HepG2 (cell line): ENCODE results near the gene CMTM3. TPM values are rescaled to one million over a fixed set of nuclear protein-coding genes. Genes with fewer than 3 reads are reported as not detected.
A peak's percentile ranks its signal among the peaks of the same experiment; 100 is the strongest.

ENCODE experiments used
- BCL6 ChIP-seq: IDR thresholded peaks from 2 replicates; pipeline ENCODE4 v1.6.1; 2016; ENCODE audit warnings: missing genetic modification reagents, missing compliant biosample characterization
- EHMT2 ChIP-seq: fragments of 200-600 bp; sonication (generic); IDR thresholded peaks from 2 replicates; pipeline ENCODE4 v1.7.0; 2017; ENCODE audit warnings: antibody characterized with exemption, low read depth, low read length, borderline replicate concordance
- FOXM1 ChIP-seq: sonication (generic); formaldehyde crosslinking; IDR thresholded peaks from 2 replicates; pipeline ENCODE4 v1.5.0; 2020; ENCODE audit warnings: missing genetic modification reagents
- HMG20A ChIP-seq: IDR thresholded peaks from 2 replicates; pipeline ENCODE4 v1.6.1; 2016; ENCODE audit warnings: borderline replicate concordance
- NR0B2 ChIP-seq: sonication (generic); formaldehyde crosslinking; IDR thresholded peaks from 2 replicates; pipeline ENCODE4 v1.4.0; 2020; ENCODE audit warnings: mild to moderate bottlenecking, missing genetic modification reagents
- PAX8 ChIP-seq: sonication (generic); formaldehyde crosslinking; IDR thresholded peaks from 2 replicates; pipeline ENCODE4 v1.8.0; 2022; ENCODE audit warnings: mild to moderate bottlenecking, missing genetic modification reagents, borderline replicate concordance
- PBX2 ChIP-seq: IDR thresholded peaks from 2 replicates; pipeline ENCODE4 v1.6.1; 2016; ENCODE audit warnings: control low read depth
- PHF8 ChIP-seq: sonication (generic); formaldehyde crosslinking; IDR thresholded peaks from 2 replicates; pipeline ENCODE4 v1.5.0; 2020; ENCODE audit warnings: missing genetic modification reagents
- SKI ChIP-seq: fragments of 450-650 bp; IDR thresholded peaks from one replicate; pipeline ENCODE4 v1.6.1; 2018; ENCODE audit warnings: mild to moderate bottlenecking; ENCODE audit not compliant: partially characterized antibody
- SNAPC5 ChIP-seq: sonication (generic); formaldehyde crosslinking; IDR thresholded peaks from 2 replicates; pipeline ENCODE4 v1.8.1; 2023; ENCODE audit warnings: mild to moderate bottlenecking, missing genetic modification reagents, borderline replicate concordance
- SP140L ChIP-seq: sonication (generic); formaldehyde crosslinking; IDR thresholded peaks from 2 replicates; pipeline ENCODE4 v1.4.0; 2020; ENCODE audit warnings: missing genetic modification reagents, borderline replicate concordance
- TFE3 ChIP-seq: IDR thresholded peaks from 2 replicates; pipeline ENCODE4 v1.6.1; 2016
- ZNF232 ChIP-seq: sonication (generic); formaldehyde crosslinking; IDR thresholded peaks from 2 replicates; pipeline ENCODE4 v1.4.0; 2020; ENCODE audit warnings: missing genetic modification reagents, borderline replicate concordance
- ZNF280D ChIP-seq: sonication (generic); formaldehyde crosslinking; IDR thresholded peaks from 2 replicates; pipeline ENCODE4 v1.5.1; 2020; ENCODE audit warnings: mild to moderate bottlenecking, missing genetic modification reagents
- ZNF296 ChIP-seq: sonication (generic); formaldehyde crosslinking; conservative IDR thresholded peaks from 2 replicates; pipeline ENCODE4 v1.5.0; 2020; ENCODE audit warnings: mild to moderate bottlenecking, missing genetic modification reagents
- ZNF335 ChIP-seq: sonication (generic); formaldehyde crosslinking; IDR thresholded peaks from 2 replicates; pipeline ENCODE4 v1.4.0; 2020; ENCODE audit warnings: missing genetic modification reagents
- ZNF558 ChIP-seq: sonication (generic); formaldehyde crosslinking; IDR thresholded peaks from 2 replicates; pipeline ENCODE4 v1.9.0; 2022; ENCODE audit warnings: mild to moderate bottlenecking, missing genetic modification reagents, borderline replicate concordance
- ZNF629 ChIP-seq: sonication (generic); formaldehyde crosslinking; conservative IDR thresholded peaks from 2 replicates; pipeline ENCODE4 v1.5.0; 2020; ENCODE audit warnings: missing genetic modification reagents
- ZNF710 ChIP-seq: sonication (generic); formaldehyde crosslinking; IDR thresholded peaks from 2 replicates; pipeline ENCODE4 v1.5.0; 2020; ENCODE audit warnings: mild to moderate bottlenecking, missing genetic modification reagents, borderline replicate concordance
- ZNF768 ChIP-seq: sonication (generic); formaldehyde crosslinking; IDR thresholded peaks from 2 replicates; pipeline ENCODE4 v1.4.0; 2020; ENCODE audit warnings: missing genetic modification reagents
- ZNF792 ChIP-seq: IDR thresholded peaks from 2 replicates; pipeline ENCODE4 v1.6.1; 2016
- polyA plus RNA-seq, 8 experiments: library from polyadenylated mRNA; depleted of rRNA in 3 of 8; stranded (reverse) in 7 of 8; unstranded in 1 of 8; fragments of >200 nt; fragmentation: Illumina TruSeq in 4 of 8; extraction: Trizol in 4 of 8; gene quantifications; 2 replicates each; pipeline versions ENCODE4 v1.2.1 to v1.2.3, GENCODE V29; 2011 to 2016; ENCODE audit warnings: low read depth in 4 of 8, missing spikeins in 1 of 8, mixed read lengths in 1 of 8; ENCODE audit not compliant: insufficient read depth in 1 of 8
- total RNA-seq, 5 experiments: library from RNA; depleted of rRNA; stranded (reverse); fragments of >200 nt; fragmentation: Illumina TruSeq; extraction: Trizol; gene quantifications; 2 replicates each; pipeline ENCODE4 v1.2.3, GENCODE V29; 2016; ENCODE audit warnings: low read depth in 1 of 5

Gene CMTM3
- total and polyA plus RNA-seq, 2 of the 13 experiments (the other 11 are each of a cell fraction or from before 2014, with no cell fraction given), result 29.2 to 48.7 TPM

GRCh38 chr16:66608241-66609138 lies 4.0 kb downstream of the CMTM3 start (continued):
- 0 out of 2 replicates have a peak, but pooled peaks have one; percentile 55 for TF ChIP-seq SNAPC5 (CRISPR knock-in tag)
- TF ChIP-seq ZNF792 (CRISPR knock-in tag), result peak; percentile 70; the same call in 1 of the 2 replicates
- no peak for TF ChIP-seq PBX2 (CRISPR knock-in tag)
- TF ChIP-seq HMG20A (CRISPR knock-in tag), result peak; percentile 48; the same call in 1 of the 2 replicates
- TF ChIP-seq SP140L (CRISPR knock-in tag), result peak; percentile 84; the same call in 1 of the 2 replicates
- TF ChIP-seq NR0B2 (CRISPR knock-in tag), result peak; percentile 78
- TF ChIP-seq EHMT2, result no peak
- TF ChIP-seq ZNF629 (CRISPR knock-in tag), result peak; percentile 55
- TF ChIP-seq ZNF296 (CRISPR knock-in tag), result no peak
- peak; percentile 86 for TF ChIP-seq ZNF280D (CRISPR knock-in tag)
- no peak; the same call in 1 of the 2 replicates for TF ChIP-seq PHF8 (CRISPR knock-in tag)
- peak; percentile 92 for TF ChIP-seq ZNF710 (CRISPR knock-in tag)
- peak; percentile 88 for TF ChIP-seq SKI
- peak; percentile 96 for TF ChIP-seq ZNF335 (CRISPR knock-in tag)
- TF ChIP-seq FOXM1 (CRISPR knock-in tag), result no peak
- TF ChIP-seq ZNF232 (CRISPR knock-in tag), result peak; percentile 88; the same call in 1 of the 2 replicates
- TF ChIP-seq ZNF768 (CRISPR knock-in tag), result peak; percentile 54; the same call in 1 of the 2 replicates
- no peak; the same call in 1 of the 2 replicates for TF ChIP-seq ZNF558 (CRISPR knock-in tag)
- TF ChIP-seq TFE3 (CRISPR knock-in tag), result peak; percentile 91
- peak; percentile 69; the same call in 1 of the 2 replicates for TF ChIP-seq BCL6 (CRISPR knock-in tag)
- no peak for TF ChIP-seq PAX8 (CRISPR knock-in tag)
